SK-N-SH treated with all-trans-retinoic acid at 6 μM for 48 hours (cell line): Measurements from ENCODE around the gene COMMD4.

Experiments
- CSRNP3 ChIP-seq: fragments of 250-450 bp; sonication (Bioruptor Pico); IDR thresholded peaks from 2 replicates; pipeline ENCODE4 v1.5.1; 2021; ENCODE audit warnings: mild to moderate bottlenecking, moderate library complexity
- ESRRG ChIP-seq: fragments of 250-450 bp; sonication (Bioruptor Pico); IDR thresholded peaks from 2 replicates; pipeline ENCODE4 v1.6.1; 2021; ENCODE audit warnings: mild to moderate bottlenecking
- PATZ1 ChIP-seq: fragments of 250-450 bp; sonication (Bioruptor Pico); IDR thresholded peaks from 2 replicates; pipeline ENCODE4 v1.8.0; 2020; ENCODE audit warnings: mild to moderate bottlenecking, moderate library complexity, borderline replicate concordance
- RARB ChIP-seq: fragments of 250-450 bp; sonication (Bioruptor Pico); IDR thresholded peaks from 2 replicates; pipeline ENCODE4 v1.8.0; 2021; ENCODE audit warnings: mild to moderate bottlenecking, moderate library complexity
- ZFP3 ChIP-seq: fragments of 250-450 bp; sonication (Bioruptor Pico); IDR thresholded peaks from 2 replicates; pipeline ENCODE4 v1.5.0; 2020; ENCODE audit warnings: mild to moderate bottlenecking, moderate library complexity
- ZNF70 ChIP-seq: fragments of 450-650 bp; formaldehyde crosslinking; IDR thresholded peaks from 2 replicates; pipeline ENCODE4 v1.5.0; 2020; ENCODE audit warnings: mild to moderate bottlenecking, moderate library complexity

- no peak for TF ChIP-seq RARB (CRISPR knock-in tag)
- no peak for TF ChIP-seq CSRNP3 (CRISPR knock-in tag)
- TF ChIP-seq ESRRG (CRISPR knock-in tag), result no peak
- TF ChIP-seq PATZ1 (CRISPR knock-in tag), result no peak
- no peak for TF ChIP-seq ZFP3
- TF ChIP-seq ZNF70 (CRISPR knock-in tag), result no peak
Observed at GRCh38 chr15:75347222-75348033, 11.6 kb downstream of the COMMD4 start.
